NCI-H146 treated with DMSO at 0.1 percent for 48 hours (cell line): ENCODE measurements around the gene GABRR3.

Experiments used
- DNase-seq: peaks from one replicate; lab custom pipeline; 2025; ENCODE audit not compliant: unreplicated experiment; lab: John Stamatoyannopoulos, UW

The GABRR3 gene

DNA sequence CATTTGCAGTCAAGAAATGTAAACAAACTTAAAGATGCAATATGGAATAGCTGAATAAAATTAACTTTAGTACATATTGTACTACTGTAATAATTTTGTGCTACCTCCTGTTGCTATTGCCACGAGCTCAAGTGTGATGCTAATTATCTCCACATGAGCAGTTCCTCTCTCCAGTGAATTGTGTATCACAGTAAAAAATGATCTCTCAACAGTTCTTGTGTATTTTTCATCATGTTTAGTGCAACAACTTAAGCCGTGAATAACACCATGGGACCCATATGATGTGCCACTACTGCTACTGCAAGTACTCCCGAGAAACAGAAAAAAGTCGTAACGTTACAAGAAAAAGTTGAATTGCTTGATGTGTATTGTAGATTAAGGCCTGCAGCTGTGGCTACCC is 75.2 kb downstream of the GABRR3 start:
- DNase-seq = no peak

- DNase-seq = no peak
These were observed 76.3 kb downstream of the GABRR3 start for GRCh38 chr3:97958796-97959195.

GRCh38 chr3:97958396-97958795 is 76.7 kb downstream of the GABRR3 start:
- DNase-seq = no peak

DNA sequence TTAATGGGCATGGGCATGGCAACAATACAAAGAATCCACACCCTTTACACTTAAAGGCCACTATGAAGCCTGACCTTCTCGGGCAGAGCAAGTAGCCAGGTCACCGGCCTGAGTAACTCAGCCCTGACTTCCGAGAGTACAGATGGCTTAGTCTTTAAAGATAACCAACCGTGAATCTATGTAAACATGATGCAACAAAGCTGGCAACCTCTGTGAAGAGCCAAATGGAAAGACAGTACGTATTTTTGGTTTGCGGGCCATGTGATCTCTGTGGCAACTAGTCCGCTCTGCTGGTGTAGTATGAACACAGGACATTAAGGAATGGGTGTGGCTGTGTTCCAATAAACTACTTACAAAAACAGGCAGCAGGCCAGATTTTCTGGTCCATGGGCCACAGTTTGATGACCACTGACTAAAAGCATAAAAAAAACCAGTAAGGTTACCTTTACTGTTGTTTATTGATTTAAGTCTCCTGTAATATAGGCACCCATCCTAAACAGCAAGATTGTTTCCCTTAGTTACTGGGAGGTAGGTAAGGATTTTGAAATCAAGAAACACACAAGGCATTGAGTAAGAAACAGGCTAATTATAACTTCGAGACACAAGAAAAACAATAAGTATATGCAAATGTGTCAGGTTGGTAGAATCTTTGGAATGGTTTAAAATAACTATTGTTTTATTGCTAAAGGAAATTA is 77.4 kb downstream of the GABRR3 start:
- DNase-seq = no peak

DNA sequence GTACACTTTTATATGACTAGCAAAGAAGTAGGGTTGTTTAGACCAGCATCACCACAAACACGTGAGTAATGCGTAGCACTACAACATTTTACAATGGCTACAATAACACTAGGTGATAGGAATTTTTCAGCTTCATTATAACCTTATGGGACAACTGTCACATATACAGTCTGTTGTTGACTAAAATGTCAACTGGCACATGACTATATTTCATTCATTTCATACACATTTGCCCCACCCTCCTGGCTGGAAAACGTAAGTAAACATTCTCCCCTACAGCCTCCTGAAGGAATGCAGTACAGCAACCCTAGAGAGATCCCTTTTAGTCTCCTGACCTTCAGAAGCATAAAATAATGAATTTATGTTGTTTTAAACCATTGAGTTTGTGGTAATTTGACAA is 79.1 kb downstream of the GABRR3 start:
- no peak for DNase-seq

DNA sequence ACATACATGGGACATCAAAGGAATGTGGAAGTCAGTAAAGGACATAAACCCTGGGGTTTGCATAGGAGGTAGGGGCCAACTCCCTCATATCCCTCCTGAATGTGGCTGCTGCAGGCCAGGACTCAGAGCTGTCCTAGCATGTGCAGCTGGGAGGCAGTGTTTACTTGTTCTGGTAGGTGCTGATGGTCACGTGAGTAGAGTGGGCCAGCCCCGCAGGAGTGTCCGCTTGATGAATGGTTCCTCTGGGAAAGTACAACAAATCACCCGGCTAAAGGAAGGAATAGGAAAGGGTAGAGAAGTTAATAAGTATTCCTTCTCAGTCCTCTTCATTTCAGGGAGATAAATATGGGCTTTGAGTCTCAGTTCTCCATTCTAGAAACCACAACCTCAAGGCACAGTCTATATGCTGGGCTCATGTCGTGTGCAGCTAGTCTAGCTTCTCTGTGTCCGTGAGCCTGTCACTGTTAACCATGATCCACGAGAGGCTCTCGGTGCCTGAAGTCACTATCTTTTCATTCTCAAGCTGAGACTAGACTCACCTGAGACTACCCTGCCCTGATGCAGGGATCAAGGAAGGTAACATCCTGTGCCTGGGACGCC is 80.8 kb downstream of the GABRR3 start:
- DNase-seq = no peak

GRCh38 chr3:97952872-97953271 is 82.2 kb downstream of the GABRR3 start:
- no peak for DNase-seq

DNA sequence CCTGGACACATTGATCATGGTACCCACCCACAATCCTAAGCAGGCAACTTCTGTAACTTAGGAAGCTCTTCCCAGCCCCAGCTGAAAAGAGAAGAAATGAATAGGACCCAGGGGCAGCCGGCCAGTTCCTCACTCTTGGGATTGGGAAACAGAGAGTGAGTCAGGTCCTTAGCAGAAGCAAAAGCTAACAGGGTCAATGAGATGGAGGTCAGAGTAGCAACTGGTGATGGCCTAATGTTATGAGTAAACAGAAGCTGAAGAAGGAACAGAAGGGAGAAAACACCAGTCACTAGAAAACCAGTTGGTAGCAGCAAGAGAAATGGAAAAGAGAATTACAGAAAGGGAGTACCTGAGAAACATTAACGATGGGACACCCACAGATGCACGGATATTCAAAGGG is 82.8 kb downstream of the GABRR3 start:
- no peak for DNase-seq

GRCh38 chr3:97950360-97950759 is 84.8 kb downstream of the GABRR3 start:
- no peak for DNase-seq

GRCh38 chr3:97949743-97950142 is 85.4 kb downstream of the GABRR3 start:
- no peak for DNase-seq

DNA sequence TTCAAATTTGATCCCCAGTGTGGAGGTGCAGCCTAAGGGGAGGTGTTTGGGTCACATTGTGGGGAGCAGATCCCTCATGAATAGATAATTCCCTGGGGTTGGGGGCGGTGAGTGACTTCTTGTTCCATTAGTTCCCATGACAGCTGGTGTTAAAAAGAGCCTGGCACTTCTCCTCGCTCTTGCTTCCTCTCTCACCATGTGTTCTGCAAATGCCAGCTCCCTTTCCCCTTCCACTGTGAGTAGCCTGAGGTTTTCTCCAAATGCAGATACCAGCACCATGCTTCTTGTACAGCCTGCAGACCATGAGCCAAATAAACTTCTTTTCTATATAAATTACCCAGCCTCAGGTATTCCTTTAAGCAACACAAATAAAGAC is 86.0 kb downstream of the GABRR3 start:
- no peak for DNase-seq

- DNase-seq = no peak
These were observed 86.6 kb downstream of the GABRR3 start for GRCh38 chr3:97948351-97949109.

DNA sequence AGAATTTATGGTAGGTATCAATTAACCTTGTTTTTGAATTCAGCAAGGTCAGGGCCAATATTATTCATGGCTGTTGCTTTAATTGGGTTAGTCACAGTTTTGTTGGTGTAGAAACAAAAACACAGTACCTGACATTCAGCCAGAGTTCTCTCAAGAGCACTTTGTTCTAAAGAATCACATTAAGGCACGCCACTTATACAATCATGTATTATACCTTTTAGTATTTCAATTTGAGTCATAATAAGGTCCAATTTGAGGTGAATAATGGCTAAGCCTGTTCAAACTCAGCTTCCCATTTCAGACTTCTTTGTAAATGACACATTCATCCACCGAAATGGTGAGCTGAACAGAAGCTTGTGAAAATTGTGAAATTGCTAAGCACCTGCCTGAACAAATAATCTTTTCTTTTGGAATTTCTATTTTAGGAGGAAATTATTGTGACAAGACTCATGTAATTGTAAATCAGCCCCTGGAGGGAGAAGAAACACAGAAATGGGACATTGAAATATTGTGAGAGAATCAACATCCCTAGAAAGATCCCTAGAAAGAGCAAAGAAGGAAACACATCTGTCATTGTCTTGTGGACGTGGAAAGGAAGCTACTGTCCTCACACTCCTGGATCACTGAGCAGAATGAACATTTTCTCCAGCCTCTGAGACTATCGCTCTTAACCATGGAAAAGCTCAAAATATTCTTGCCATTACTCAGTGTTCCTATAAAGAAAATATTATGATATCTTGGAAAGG is 92.1 kb downstream of the GABRR3 start:
- DNase-seq = peak; percentile 7

- DNase-seq = peak; percentile 5
These were observed 95.1 kb downstream of the GABRR3 start for GRCh38 chr3:97940034-97940433.

- no peak for DNase-seq
These were observed 95.7 kb downstream of the GABRR3 start for GRCh38 chr3:97939401-97939800.

DNA sequence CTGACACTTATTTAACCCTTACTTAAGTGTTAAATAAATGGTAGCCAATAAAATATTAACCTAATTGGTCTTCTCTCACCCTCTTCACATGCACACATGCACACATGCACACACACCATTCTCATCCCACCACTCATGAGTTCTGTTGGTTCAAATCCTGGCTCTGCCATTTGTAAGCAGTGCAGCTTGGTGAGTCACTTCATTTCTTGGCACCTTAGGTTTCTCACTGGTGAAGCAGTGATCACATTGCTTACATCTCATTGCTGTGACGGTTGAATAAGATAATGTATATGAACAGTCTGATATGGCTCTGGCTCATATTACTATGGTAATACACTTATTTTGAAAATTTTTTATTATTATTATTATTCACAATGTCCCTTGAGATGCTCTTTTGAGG is 96.7 kb downstream of the GABRR3 start:
- DNase-seq = no peak

GRCh38 chr3:97937205-97937604 is 97.9 kb downstream of the GABRR3 start:
- DNase-seq = no peak

DNA sequence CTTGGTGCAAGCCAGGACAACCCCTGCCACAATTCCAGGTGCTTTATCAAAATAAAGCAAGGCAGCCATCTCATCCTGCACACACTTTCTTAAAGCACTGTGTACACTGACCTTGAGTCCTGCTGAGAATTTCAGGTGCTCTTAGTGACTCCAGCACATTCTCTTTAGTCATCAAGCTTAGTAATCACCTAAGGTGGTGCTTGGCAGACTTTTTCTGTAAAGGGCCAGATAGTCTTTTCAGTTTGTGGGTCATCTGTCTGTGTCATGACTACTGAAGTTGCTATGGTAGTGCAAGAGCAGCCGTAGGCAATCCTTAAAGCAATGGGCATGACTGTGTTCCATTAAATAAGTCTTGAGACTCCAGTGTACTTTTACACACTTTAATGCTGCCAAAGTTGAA is 99.3 kb downstream of the GABRR3 start:
- DNase-seq = no peak
